Measurements from ENCODE around the gene CAPN10. TPM values are rescaled to one million over a fixed set of nuclear protein-coding genes. Genes with fewer than 3 reads are reported as not detected.
"Not testable (repeated sequence)": the region's sequence is repeated elsewhere in the genome, so short reads cannot be mapped to it uniquely, and the experiment has no call there.

Gene CAPN10, protein sequence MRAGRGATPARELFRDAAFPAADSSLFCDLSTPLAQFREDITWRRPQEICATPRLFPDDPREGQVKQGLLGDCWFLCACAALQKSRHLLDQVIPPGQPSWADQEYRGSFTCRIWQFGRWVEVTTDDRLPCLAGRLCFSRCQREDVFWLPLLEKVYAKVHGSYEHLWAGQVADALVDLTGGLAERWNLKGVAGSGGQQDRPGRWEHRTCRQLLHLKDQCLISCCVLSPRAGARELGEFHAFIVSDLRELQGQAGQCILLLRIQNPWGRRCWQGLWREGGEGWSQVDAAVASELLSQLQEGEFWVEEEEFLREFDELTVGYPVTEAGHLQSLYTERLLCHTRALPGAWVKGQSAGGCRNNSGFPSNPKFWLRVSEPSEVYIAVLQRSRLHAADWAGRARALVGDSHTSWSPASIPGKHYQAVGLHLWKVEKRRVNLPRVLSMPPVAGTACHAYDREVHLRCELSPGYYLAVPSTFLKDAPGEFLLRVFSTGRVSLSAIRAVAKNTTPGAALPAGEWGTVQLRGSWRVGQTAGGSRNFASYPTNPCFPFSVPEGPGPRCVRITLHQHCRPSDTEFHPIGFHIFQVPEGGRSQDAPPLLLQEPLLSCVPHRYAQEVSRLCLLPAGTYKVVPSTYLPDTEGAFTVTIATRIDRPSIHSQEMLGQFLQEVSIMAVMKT
- 31.2 and 37.9 TPM in 2 replicates for total RNA-seq (2014; rRNA removed; shearing (Covaris generic))
- 12.7 and 15.9 TPM in 2 replicates for polyA plus RNA-seq (2015; cell fraction: cytosol; rRNA removed)
- 58.4 and 63.9 TPM in 2 replicates for polyA plus RNA-seq (2015; cell fraction: nucleus; rRNA removed)

DNA sequence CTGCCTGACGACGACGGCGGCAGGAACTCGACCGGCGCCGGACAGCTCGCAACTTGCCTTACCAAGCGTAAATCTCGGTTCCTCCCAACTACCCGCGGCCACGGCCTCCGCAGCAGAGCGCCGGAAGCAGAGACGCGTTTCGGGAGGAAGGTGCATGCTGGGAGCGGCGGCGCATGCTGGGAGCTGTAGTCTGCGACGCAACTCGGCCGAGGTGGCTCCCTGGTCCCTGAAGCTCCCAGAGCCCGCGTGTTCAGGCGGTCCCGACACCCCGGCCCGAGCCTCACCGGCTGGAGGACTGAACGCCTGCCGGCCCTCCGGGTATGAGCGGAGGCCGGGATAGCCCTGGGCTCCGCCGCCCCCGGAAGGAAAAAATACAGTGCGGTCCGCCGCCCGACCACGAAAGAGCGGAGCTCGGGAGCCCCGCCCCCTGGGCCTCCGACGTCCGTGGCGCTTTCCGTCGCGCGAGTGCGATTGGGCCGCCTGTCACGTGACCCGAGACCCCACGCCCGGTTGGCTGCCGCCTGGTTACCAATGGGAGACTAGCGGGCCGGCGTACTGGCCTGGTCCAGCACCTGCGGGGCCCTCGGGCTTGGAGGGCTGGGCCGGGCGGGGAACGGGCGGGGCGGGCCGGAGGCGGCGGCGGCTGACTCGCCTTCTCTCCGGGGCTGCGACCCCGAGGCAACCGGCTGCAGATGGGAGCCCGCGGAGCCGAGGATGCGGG, at the start of gene CAPN10:
TSS of gene CAPN10 (plus strand) at position 537 of the 721 bp plus-strand sequence. CDS start at position 715, 178 bp downstream.
- peak; percentile 93 for DNase-seq (ENCODE audit: low read depth)

DNA sequence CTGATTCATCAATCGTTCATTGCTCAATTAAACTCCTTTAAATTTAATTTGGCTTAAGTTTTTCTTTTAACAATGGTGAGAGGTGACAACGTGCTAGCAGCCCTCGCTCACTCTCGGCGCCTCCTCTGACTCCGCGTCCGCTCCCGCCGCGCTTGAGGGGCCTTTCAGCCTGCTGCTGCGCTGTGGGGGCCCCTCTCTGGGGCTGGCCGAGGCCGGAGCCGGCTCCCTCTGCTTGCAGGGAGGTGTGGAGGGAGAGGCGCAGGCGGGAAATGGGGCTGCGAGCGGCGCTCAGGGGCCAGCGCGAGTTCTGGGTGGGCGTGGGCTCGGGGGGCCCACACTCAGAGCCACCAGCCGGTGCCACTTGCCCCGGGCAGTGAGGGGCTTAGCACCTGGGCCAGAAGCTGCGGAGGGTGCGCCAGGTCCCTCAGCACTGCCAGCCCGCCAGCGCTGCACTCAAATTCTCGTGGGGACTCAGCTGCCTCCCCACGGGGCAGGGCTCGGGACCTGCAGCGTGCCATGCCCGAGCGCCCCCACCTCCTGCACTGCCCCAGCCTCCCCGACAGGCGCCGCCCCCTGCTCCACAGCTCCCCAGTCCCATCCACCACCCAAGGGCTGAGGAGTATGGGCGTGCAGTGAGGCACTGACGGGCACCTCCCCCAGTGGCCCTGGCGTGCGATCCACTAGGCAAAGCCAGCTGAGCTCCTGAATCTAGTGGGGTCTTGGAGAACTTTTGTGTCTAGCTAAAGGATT, 48.3 kb upstream of the CAPN10 start:
- no peak for DNase-seq (ENCODE audit: low read depth)

DNA sequence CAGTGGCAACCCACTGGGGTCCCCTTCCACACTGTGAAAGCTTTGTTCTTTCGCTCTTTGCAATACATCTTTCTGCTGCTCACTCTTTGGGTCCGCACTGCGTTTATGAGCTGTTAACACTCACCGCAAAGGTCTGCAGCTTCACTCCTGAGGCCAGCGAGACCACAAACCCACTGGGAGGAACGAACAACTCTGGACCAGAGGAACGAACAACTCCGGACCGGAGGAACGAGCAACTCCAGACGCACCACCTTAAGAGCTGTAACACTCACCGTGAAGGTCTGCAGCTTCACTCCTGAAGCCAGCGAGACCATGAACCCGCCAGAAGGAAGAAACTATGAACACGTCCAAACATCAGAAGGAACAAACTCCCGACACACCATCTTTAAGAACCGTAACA, 47.4 kb upstream of the CAPN10 start:
- not testable (repeated sequence) for DNase-seq (ENCODE audit: low read depth)

DNA sequence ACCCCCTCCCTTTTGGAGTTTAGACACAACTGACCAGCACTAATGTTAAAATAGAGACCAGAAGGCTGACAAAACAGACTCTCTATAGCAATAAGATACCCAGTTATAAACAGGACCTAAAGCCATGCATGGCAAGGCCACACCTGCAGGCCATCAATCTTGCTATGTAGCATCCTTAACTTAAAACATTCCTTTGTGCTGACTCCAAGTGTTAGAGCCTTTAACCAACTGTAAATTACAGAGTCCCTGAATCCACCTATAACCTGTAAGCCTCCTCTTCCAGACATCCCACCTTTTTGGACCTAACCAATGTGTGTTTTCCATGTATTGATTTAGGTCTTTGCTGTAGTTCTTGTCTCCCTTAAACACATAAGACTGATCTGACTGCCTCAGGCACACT, 46.6 kb upstream of the CAPN10 start:
- no peak for DNase-seq (ENCODE audit: low read depth)

DNA sequence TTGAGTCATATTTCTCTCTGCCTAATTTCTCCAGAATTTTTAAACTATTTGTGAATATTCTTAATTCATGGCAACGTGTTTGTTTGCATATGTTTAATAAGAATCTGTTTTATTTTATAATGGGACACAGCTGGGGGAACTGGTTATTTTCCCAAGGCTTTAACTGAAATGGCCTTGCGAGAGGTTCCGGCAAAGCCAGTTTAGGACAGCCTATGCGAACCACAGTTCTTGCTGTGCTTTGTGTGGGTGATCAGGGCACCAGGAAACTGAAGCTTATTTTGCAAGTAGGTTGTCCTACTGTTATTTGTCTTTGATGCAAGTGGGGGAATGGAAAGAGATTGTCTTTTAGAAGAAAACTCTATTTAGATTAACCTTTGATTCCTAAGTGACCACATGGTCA, 35.2 kb upstream of the CAPN10 start:
- DNase-seq (ENCODE audit: low read depth) = no peak

DNA sequence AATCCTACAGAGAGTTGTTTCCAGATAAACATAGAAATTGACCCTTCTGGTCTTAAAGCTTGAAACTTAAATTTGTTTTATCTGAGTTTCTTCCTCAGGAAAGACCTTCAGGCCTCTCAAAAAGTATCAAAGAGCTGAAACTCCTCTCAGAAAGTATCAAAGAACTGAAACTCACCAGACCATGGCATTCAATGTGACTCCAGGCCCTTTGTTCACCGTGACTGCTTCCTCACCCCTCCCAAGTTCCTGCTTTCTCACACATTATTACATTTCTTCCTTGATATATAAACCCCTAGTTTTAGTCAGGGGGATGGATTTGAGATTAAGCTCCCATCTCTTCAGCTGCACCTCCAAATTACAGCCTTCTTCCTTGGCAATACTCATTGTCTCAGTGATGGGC, 34.7 kb upstream of the CAPN10 start:
- no peak for DNase-seq (ENCODE audit: low read depth)

DNA sequence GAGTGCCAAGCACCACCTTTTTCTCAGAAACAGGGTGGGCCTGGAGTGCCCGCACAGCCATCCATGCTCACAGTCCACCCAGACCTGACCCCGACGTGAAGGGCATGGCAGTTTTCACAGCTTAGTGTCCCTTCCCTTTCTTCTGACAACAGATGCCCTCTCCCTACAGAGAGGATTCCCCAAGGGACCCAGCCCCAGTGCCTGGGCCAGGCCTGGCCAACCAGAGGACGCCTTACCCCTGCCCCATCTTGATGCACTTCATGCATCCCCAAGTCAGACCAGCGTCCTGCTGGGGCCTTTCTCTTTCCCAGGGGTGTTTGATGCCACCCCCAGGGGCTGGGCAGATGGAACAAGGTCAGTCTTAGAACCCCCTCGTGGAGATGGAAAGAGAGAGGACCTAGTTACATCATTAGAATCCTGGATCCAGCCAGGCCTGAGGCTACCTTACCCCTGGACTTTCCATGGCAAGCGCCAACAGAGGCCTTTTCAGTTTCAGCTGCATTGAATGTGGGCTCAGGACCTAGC, 32.5 kb upstream of the CAPN10 start:
- DNase-seq (ENCODE audit: low read depth) = no peak

DNA sequence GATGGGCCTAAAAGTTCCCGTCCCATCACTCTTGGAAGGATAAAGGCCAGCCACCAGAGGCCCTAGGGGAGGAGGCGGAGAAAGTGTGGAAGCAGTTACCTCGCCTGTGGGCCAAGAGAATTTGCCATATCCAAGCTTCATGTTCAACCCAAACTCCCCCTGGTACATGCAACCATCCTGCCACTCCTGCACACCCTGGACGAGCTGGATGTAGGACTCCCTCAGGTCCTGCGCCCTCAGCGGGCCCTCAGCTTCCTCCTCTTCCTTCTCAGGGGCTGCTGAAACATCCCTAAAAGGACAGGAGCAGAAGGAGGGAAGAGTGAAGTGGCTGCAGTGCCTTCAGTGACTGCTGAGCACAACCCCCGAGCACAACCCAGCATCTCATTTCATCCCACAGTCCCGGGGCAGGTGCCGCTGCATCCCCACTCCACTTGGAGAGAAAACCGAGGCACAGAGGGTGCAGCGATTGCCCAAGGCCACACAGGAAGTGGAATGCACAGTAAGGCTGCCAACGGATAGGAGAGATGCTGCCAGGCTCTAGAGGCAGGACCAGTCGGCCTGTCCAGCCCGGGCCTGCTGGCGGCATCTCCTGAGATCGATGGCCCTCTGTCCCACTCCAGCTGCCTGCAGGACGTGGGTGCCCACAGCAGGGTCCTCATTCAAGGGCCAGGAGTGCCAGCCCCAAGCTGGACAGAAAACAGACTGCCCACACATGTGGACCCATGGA, 31.6 kb upstream of the CAPN10 start:
- DNase-seq (ENCODE audit: low read depth) = no peak

DNA sequence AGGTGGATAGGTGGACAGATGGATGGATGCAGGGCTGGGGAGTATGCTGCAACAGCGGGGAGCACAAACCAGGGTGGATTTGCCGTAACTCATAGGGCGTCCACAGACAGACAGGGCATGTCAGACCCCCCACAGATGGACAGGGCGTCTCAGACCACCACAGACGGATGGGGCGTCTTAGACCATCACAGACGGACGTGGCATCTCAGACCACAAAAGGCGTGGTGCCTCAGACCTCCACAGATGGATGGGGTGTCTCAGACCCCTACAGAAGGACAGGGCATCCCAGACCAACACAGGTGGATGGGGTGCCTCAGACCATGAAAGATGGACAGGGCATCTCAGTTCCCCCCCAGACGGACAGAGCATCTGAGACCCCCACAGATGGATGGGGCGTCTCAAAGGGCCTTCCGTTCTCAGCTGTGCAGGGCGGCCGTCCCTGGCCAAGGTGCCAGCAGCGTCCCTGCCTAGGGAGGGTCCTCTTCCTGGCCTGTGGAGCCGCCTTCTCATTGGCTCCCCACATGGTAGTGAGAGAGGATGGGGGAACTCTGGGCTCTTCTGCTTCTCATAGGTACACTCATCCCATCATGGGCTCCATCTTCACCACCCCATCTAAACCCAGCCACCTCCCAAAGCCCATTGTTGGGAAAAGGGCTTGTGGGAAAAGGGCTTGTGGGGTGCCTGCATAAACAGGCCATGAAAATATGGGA, 30.8 kb upstream of the CAPN10 start:
- DNase-seq (ENCODE audit: low read depth) = no peak

DNA sequence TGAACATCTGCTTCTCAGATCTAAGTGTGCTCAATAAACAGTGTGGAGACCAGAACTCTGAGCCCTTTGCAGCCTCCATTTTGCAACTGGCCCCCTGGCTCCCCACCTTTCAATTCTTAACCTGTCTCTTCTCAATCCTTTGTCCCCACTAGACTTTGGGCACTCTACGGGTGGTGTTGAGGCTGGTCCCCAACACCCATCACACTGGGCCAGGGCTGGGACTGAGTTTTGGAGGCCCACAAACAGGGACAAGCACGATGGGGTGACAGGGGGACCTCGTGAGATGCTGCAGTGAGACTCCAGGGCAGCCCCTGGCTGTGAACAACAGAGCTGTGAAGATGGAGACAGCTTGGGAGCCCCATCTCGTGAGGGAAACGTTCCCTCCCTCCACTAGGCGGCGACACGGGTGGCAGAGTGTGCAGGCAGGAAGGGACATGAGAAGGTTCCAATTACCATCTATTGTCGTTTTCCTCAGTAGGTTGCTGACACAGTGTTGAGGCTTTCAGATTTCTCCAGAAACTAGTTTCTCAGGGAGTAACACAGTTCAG, 29.9 kb upstream of the CAPN10 start:
- DNase-seq (ENCODE audit: low read depth) = peak; percentile 30

DNA sequence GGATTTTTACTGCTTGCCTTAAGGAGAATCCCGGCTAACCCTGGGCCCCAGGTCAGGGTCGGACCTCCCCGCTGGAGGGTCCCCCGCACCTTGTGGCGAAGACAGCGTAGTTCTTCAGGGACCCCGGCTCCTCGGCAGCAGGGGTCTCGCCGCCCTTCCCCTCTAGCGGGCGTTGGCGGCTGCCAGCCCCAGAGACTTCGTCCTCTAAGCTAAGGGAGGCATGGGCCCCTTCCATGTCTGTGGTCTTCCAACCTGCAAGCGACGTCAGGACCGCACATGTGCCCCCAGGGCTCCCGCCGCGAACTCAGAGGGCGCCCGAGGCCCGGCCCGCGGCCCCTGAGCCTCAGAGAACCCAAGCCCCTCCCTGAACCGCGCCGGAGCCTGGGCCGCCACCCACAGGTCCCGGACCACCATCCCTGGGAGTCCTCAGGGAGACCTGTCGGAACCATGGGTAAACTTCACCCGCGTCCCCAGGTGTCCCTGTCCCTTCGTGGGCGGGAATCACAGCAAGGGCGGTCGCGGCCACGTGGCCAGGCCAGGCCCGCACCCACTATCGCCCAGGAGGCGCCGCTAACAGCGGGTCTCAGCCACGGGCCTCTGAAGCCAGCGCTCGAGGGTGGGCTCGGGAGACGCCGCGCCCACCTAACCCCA, 29.3 kb upstream of the CAPN10 start:
- DNase-seq (ENCODE audit: low read depth) = no peak

DNA sequence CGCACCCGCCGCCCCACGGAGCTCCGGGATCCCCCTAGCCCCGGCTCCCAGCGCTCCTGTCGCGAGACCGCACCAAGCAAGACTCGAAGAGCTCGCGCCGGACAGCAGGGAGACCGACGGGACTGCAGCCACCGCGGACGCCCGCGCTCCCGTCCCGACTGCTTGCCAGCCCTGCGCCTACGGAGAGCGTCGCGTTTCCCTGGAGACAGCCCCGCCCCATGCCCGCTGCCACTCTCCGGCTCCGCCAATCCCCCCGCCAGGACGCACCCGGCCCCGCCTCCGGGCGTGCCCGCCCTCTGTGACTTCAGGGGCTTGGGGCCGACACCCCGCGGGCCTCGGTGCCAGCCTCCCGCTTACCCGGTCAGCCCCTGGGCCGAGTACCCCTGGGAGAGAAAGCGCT, 28.7 kb upstream of the CAPN10 start, which contains the start of gene ANKMY1:
TSS of gene ANKMY1 (minus strand) at position 181 of the 400 bp plus-strand sequence. CDS start 653 bp downstream, outside the sequence.
- DNase-seq (ENCODE audit: low read depth) = no peak

DNA sequence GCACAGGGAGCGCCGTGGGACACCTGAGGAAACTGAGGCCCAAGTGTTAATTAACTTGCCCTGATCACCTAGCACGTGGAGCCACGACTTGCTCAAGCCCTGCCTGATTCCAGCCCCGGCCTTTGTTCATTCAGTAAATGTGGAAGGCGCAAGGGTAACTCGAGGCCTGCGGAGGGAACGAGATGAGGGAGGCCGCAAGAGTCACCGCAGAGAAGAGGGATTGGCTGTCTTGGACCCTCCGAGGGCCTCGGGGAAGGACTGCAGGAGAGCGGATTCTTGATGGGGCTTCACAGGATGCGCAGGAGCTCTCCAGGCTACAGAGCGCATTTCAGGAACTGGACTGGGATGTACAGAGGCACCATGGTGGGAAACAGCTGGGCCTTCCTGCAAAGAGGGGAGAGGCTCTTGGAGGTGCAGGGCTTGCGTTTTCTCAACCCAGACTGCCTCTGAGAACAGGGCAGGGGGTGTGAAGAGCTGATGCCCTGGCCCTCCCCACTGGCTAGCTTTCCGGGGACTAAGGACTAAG, 28.2 kb upstream of the CAPN10 start:
- no peak for DNase-seq (ENCODE audit: low read depth)

DNA sequence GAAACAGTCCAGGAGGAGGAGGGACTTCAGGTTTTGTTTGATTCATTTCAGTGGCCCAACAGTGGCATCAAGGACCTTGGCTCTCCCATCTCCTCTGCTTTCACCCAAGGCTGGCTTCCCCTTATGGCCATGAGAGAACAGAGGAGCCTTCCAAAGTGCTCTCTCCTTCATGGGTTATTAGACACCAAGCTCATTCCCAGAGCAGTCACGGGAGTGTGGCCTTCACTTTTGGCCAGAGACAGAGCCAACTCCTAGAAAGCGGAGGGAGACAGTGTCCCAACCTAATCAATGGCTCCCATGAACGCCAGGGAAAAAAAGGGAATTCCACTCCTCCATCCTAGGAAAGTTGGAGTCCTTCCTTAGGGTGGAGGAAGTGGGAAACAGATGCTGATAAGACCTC, 27.2 kb upstream of the CAPN10 start:
- no peak for DNase-seq (ENCODE audit: low read depth)

DNA sequence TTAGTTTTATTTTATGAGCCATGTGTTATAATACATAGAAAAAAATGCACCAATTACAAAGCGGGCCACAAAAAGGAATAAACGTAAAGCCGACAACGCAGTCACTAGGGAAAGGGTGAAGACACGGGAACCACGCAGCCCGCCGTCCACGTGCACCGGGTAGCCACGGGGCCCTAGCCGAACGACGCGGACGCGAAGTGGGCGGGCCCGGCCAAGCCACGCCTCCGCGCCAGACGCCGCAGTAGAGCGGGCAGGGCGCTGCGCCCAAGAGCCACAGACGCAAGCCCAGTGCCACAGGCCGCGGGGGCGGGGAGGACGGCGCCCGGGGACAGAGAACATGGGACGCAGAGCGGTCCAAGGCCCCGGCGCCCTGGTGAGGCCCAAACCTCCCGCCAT, 26.5 kb upstream of the CAPN10 start, which contains the start of gene DUSP28:
TSS of gene DUSP28 (plus strand) at position 274 of the 396 bp plus-strand sequence. CDS start 328 bp downstream, outside the sequence.
- peak; percentile 86 for DNase-seq (ENCODE audit: low read depth)

DNA sequence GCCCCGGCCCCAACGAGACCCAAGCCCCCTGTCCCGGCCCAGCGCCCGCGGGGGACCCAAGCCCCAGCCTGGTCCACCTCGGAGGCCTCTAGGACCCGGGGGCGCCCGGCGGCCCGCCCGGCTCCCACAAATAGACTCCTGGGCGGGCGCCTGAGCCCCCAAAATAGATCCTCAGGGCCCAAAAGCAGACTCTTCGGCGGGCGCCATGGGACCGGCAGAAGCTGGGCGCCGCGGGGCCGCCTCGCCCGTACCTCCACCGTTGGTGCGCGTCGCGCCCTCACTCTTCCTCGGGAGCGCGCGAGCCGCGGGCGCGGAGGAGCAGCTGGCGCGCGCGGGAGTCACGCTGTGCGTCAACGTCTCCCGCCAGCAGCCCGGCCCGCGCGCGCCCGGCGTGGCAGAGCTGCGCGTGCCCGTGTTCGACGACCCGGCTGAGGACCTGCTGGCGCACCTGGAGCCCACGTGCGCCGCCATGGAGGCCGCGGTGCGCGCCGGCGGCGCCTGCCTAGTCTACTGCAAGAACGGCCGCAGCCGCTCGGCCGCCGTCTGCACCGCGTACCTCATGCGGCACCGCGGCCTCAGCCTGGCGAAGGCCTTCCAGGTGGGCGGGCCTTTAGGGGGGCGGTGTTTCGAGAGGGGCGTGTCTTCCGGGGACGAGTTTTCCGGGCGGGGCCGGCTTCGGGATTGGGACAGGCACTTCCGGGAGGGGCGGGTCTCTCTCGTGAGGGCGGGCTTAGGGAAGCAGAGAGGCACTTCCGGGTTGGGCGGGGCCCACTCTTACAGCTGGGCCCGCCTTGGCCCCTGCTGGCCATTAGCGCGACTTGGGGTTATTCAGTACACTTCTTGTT, 25.8 kb upstream of the CAPN10 start:
- peak; percentile 94 for DNase-seq (ENCODE audit: low read depth)

DNA sequence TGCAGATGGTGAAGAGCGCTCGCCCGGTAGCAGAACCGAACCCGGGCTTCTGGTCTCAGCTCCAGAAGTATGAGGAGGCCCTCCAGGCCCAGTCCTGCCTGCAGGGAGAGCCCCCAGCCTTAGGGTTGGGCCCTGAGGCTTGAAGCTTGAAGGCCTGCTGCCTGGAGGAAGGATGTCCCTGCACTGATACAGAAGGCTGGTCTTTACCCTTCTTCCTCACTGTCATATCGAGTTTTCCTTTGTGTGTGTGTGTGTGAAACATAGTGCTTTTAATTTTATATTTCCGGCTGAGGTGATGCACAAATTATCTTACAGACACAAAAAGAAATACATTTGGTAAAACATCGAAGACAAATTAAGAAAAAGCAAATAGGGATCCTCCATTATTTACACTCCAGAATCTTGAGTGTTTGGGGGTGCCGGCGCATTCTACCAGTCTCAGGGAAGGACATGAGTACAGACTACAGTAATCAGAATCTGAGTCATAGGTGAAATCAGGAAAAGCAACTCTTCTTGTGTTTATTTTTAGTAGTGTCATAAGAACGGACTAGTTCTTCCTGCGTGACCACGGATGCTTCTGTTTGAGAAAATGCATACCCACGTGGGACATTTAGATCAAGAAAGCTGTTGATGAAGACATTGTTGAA, 25.1 kb upstream of the CAPN10 start:
- peak; percentile 52 for DNase-seq (ENCODE audit: low read depth)

Measured in HT1080 (cell line).